ENCODE data around the gene TLE6.
"Not testable (repeated sequence)": the region's sequence is repeated elsewhere in the genome, so short reads cannot be mapped to it uniquely, and the experiment has no call there.

TLE6 gene

GRCh38 chr19:3029065-3029923 lies 51.9 kb downstream of the TLE6 start, which contains the start of gene TLE2:
Gene TLE2 (minus strand): TSS chr19:3029280. CDS start chr19:3028904, 376 bp downstream.
- DNase-seq (ENCODE audit: low spot score): no peak

- DNase-seq (ENCODE audit: low spot score): no peak
These were observed 54.2 kb downstream of the TLE6 start for GRCh38 chr19:3031607-3031867.

DNA sequence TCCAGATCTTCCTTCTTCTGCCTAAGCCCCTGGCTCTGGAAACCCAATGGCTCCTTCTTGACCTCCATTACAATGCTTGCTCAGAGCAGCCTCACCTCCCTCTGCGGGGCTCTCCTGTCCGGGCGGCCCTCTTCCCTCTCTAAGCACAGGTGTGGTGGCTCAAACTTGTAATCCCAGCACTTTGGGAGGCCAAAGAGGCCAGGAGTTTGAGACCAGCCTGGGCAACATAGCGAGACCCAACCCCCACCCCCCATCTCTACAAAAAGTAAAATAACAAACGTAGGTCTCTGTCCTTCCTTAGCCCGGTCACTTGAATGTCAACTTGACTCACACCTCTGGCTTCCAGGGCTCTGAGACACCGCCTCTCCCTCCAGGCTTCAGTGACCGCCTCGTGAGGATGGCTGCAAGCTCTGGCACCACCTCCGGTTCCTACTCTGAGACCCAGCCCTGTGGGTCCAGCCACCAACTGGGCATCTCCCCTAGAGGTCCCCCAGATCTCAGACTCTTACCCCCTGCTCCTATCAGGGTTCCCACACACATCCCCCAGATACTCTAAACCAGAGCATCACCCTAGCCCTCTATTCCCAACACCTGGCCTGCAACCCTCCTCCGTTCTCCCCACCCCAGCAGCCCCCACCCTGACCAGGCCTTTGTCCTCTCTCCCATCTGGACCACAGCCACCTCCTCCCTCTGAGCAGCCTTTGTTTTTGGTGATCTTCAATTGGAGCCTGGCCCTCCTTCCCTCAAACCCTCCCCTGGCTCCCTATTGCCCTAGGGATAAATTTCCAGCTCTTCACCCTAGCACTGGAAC lies 56.4 kb downstream of the TLE6 start:
- DNase-seq (ENCODE audit: low spot score): no peak

DNA sequence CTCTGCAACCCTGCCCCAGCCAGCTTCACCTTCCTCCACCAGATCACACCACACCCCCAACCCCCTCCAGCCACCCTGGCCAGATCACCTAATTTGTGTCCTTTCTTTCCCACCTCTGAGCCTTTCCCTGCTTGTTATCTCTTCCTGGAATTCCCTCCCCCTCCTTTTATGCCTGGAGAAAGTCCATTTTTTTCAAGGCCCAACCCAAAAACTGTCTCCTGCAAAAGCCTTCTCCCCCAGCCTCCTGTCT lies 57.0 kb downstream of the TLE6 start:
- no peak for DNase-seq (ENCODE audit: low spot score)

DNA sequence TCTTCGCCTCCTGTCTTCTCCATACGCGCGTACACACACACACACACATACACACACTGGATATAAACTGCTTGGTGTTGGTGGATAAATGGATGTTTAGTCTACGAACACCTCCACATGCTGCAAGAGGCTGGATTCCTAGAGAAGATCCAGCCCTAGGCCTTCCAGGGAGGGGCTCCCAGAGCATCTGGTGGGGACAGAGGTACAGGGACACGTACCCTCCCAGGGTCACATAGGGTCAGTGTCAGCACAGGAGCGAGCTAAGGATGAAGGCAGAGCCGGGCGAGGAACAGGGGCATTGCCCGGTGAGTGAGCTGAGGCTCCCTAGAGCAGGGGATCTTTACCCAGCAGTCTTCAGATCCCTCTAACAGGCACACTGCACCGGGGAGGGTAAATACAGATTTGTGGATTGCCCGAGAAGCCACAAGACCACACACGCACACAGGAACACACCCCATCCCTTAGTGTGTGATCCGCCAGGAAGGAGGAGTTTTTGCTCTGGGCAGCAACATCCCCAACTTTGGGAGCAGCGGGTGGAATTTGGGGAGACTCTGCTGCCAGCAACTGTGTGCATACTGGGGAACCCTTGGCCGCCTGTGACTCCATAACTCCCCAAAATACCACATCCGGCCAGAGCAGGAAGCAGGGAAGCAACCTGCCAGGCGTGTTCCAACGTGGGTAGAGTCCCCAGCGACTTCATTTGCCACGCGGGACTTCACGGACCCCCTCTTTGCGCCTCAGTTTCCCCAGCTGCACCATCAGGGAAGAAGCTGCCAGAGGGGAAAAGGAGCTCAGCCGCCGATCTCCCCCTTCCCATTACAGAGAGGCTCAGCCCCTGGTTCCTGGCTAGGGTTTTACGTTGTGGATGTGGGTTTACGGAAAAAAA lies 57.5 kb downstream of the TLE6 start:
- DNase-seq (ENCODE audit: low spot score): no peak

DNA sequence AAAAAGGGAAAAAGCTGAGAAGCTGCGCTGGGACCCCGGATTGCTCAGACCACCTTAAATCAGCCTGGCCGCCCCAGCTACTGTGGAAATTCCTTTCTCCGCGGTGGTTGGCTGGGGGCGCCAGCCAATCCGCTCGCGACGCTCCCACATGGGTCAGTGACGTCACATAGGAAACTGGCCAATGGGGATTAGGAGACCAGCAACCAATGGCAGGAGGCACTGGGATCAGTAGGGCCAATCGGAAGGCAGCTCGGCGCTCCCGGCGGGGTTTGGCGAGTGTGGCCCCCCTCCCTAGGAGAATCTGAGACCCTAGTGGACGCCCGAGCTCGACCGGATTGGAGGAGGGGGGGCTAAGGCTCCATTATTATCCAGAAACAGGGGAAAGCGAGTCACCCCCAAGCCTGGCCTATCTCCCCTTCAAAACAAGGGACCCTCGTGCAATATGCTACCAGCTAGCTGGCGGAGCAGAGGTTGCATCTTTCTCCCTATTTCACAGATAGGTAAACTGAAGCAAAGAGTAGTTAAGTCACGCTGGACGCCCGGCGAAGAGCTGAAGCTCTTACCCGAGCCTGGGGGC lies 58.3 kb downstream of the TLE6 start:
- DNase-seq (ENCODE audit: low spot score): peak; percentile 99

GRCh38 chr19:3036119-3036976 lies 59.0 kb downstream of the TLE6 start:
- peak; percentile 74 for DNase-seq (ENCODE audit: low spot score)

DNA sequence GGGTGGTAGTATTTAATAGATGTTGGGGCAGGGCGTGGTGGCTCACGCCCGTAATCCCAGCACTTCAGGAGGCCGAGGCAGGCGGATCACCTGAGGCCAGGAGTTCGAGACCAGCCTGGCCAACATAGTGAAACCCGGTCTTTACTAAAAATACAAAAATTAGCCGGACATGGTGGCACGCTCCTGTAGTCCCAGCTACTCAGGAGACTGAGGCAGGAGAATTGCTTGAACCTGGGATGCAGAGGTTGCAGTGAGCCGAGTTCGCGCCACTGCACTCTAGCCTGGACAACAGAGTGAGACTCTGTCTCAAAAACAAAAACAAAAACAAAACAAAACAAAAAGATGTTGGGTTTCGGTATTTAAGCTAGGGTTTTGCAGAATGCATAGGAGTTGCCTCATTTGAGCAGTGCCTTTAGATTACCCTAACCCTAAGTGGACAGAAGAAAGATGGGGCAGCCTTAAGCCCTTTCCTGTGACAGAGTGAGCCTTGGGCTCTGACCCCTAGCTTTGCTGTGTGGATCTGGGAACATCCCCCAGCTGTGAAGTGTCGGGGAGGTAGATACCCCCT lies 59.7 kb downstream of the TLE6 start:
- DNase-seq (ENCODE audit: low spot score): not testable (repeated sequence)

- no peak for DNase-seq (ENCODE audit: low spot score)
These were observed 60.9 kb downstream of the TLE6 start for GRCh38 chr19:3038214-3038613.

- no peak for DNase-seq (ENCODE audit: low spot score)
These were observed 61.8 kb downstream of the TLE6 start for GRCh38 chr19:3039125-3039524.

- DNase-seq (ENCODE audit: low spot score): no peak
These were observed 62.3 kb downstream of the TLE6 start for GRCh38 chr19:3039641-3040077.

DNA sequence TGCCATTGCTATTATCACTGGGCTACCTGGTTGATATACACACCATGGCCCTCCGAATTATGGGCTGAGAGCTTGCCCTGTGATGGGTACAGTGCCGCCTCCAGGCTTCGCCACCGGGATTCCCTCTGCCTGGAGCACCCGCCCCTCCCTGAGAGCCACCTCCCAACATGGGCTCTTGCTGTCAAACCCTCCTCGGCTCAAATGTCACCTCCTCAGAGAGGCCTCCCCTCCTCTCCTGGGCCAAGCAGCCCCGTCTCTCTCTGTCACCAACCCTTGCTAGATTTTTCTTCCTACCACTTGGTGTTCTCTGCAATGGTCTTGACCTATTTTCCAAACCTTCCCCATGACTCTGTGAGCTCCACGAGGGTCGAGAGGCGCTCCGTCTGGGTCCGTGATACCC lies 64.0 kb downstream of the TLE6 start:
- no peak for DNase-seq (ENCODE audit: low spot score)

- DNase-seq (ENCODE audit: low spot score): no peak
These were observed 64.6 kb downstream of the TLE6 start for GRCh38 chr19:3041761-3042620.

DNA sequence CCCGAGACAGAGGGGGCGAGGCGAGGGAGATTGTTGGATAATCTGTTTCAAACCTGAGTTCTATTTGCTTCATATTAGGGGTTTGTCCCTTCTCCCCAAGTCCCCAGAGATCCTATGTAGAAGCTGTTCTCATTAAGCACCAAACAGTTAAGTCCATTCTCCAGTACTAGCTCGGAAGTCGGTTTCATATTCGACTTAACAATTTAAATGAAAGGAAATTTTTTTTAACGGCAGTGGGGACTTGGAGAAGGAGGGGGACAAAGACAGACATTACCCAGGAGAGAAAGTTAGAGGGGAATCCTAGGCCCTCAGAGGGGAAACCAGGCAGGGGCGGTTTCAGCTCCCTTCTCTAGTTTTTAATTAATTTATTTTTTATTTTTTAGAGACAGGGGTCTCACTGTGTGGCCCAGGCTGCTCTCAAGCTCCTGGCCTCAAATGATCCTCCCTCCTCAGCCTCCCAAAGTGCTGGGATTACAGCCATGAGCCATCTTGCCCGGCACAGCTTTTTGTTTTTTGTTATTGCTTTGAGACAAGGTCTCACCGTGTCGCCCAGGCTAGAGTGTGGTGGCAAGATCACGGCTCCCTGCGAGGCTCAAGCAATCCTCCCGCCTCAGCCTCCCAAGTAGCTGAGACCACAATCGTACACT lies 65.4 kb downstream of the TLE6 start:
- DNase-seq (ENCODE audit: low spot score): no peak
